Activated naive CD8-positive, alpha-beta T cell treated with anti-CD3 and anti-CD28 coated beads, Interleukin-2, amount 10 ng/mL, durations not matched to agents 7 days and 5 days (primary cell): Measurements from ENCODE around the gene NFIC. TPM values are rescaled to one million over a fixed set of nuclear protein-coding genes. Genes with fewer than 3 reads are reported as not detected.
A peak's percentile ranks its signal among the peaks of the same experiment; 100 is the strongest.

ENCODE experiments used
- ATAC-seq: fragments of 150-1000 bp; cut with Tn5 transposase; one replicate; pipeline ENCODE4 v1.10.0; 2021; ENCODE audit warnings: low read depth, moderate library complexity
- POLR2A ChIA-PET: fragments of 350-600 bp; sonication (Branson Sonifier 250); formaldehyde crosslinking; loops from one replicate; lab custom pipeline; 2021; ENCODE audit warnings: antibody characterized with exemption; lab: Charles Lee
- DNase-seq: peaks from one replicate; pipeline ENCODE4 v3.0.0; 2021
- H3K27ac Mint-ChIP-seq: one replicate; pipeline ENCODE4 v1.8.0; 2022; ENCODE audit warnings: mild to moderate bottlenecking, mixed read lengths
- H3K27me3 Mint-ChIP-seq: one replicate; pipeline ENCODE4 v1.8.0; 2022; ENCODE audit warnings: mild to moderate bottlenecking, moderate library complexity, mixed read lengths
- H3K36me3 Mint-ChIP-seq: one replicate; pipeline ENCODE4 v1.8.0; 2021; ENCODE audit warnings: mild to moderate bottlenecking, mixed read lengths
- H3K4me1 Mint-ChIP-seq: one replicate; pipeline ENCODE4 v1.8.0; 2021; ENCODE audit warnings: mixed read lengths
- H3K4me3 Mint-ChIP-seq: one replicate; pipeline ENCODE4 v1.8.0; 2022; ENCODE audit warnings: mild to moderate bottlenecking, moderate library complexity, mixed read lengths
- H3K9me3 Mint-ChIP-seq: one replicate; pipeline ENCODE4 v1.8.0; 2021; ENCODE audit warnings: mixed read lengths
- total RNA-seq, 2 experiments: library from RNA; stranded (reverse); gene quantifications; one replicate each; pipeline ENCODE4 v1.2.3, GENCODE V29; 2021

NFIC gene
- total RNA-seq, 2 experiments from 2014 or later = 18.0 to 19.3 TPM

DNA sequence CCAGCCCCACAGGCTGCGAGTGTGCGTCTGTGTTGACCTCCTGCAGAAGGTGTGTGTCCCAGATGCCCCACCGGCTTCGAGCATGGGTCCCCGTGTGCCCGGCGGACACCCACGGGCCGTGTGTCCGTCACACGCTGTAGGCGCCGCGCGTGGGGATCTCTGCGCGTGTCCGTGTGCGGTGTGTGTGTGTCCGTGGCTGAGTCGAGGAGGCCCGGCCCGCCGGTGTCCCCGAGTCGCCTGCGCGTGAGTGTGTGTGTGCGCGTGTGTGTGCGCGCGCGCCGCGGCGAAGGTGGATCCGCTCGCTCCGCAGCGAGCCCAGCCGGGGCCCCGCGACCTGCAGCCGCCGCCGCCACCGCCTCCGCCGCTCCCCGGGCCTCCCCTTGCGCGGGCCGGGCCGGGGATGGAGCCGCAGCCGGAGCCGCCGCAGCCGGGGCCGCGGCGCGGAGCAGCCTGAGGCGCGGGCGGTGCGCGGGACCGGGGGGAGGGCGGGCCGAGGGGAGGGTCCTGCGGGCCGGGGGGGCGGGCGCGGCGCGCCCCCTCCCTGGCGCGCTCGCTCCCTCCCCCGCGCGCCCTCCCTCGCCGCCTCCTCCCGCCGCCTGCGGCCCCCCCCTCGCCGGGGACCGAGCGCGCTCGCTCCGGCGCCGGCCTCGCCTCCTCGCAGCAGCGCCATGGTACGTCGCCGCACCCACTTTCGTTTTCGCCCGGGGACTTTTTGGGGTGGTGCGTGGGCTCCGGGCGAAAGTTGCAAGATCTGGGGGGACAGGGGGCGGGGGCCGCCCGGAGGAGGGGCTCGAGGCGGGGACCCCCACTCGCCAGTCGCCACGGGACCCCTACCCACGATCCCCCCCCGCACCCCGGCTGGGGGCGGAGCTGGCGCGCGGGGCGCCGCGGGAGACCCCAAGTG is 7.1 kb upstream of the NFIC start:
- peak overlapping the region; percentile 73 for H3K27ac Mint-ChIP-seq
- DNase-seq = peak; percentile 75
- no peaks in the 10 kb centered on the region for H3K9me3 Mint-ChIP-seq
- peaks cover 23% of the 10 kb centered on the region for H3K4me1 Mint-ChIP-seq
- H3K4me3 Mint-ChIP-seq = peak overlapping the region; percentile 79
- POLR2A ChIA-PET = interaction anchor here (0.6 kb wide), 1 partner anchor 1055 kb away, joined by 5 read pairs; no protein-coding TSS in a partner anchor
- no peaks in the 10 kb centered on the region for H3K36me3 Mint-ChIP-seq
- peaks cover 25% of the 10 kb centered on the region for H3K27me3 Mint-ChIP-seq
- ATAC-seq = peak; percentile 37

- POLR2A ChIA-PET = interaction anchor here (0.6 kb wide), 1 partner anchor 1055 kb away, joined by 5 read pairs; no protein-coding TSS in a partner anchor
- no peaks in the 10 kb centered on the region for H3K36me3 Mint-ChIP-seq
- peak; percentile 73 for DNase-seq
- no peak overlapping the region for H3K27ac Mint-ChIP-seq
- no peaks in the 10 kb centered on the region for H3K9me3 Mint-ChIP-seq
- no peak overlapping the region for H3K4me3 Mint-ChIP-seq
- H3K27me3 Mint-ChIP-seq = peaks cover 26% of the 10 kb centered on the region
- peaks cover 23% of the 10 kb centered on the region for H3K4me1 Mint-ChIP-seq
- ATAC-seq = peak; percentile 51
Observed at GRCh38 chr19:3359919-3360420, 6.4 kb upstream of the NFIC start.

DNA sequence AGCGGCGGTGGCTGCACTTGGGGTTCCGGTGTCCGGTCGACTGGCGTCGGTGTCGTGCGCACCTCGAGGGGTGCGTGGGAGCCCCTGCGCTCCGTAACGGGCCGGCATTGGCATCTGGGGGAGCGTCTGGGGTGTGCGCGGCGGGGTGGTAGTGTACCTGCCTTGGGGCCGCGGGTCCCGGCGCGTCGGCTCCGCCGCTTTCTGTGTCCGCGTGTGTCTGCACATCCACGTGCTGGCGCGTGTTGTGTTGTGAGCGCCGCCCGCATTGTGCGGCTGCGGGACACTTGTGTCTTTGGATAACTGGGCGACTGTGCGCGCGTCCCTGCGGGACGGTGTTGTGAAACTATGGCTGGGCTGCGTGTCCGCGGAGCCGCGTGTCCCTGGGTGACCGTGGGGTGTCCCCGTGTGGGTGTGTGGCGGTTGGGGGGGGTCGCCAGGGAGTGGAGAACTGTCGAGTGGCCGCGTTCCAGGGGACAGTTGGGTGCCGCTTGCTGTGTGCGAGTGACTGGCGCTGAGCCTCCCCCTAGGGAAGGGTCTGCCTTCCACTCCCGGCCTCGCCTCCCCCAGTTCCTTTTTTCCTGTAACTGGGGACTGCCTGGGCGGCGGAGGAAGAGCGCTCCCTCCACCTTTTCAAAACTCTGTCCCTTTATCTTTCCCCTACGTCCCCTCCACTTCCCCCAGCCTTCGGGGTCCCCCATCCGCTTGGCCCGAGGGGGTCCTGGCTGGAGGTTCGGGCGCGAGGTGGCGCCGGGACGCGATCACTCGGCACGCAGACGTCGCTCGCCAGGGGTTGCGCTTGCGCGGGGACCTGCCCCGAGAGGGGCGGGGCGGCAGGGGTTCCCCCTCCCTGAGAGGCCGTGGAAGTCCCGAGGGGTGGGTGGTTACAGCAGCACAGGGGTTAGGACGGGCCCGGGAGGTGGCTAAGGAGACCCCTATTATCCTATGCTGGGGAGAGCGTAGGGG is 5.7 kb upstream of the NFIC start:
- H3K27me3 Mint-ChIP-seq = peaks cover 29% of the 10 kb centered on the region

GRCh38 chr19:3361384-3362216 is 4.8 kb upstream of the NFIC start:
- Mint-ChIP-seq H3K4me1 (peaks cover 28% of the 10 kb centered on the region), H3K27ac (no peak overlapping the region), H3K4me3 (peak overlapping the region; percentile 87), H3K9me3 (no peaks in the 10 kb centered on the region), H3K36me3 (no peaks in the 10 kb centered on the region), H3K27me3 (peaks cover 33% of the 10 kb centered on the region)
- POLR2A ChIA-PET = interaction anchor here (0.7 to 1.2 kb wide), 2 partner anchors 16 to 905 kb away, joined by 3 read pairs; no protein-coding TSS in a partner anchor
- ATAC-seq = no peak
- DNase-seq = no peak

More for the DNA sequence above, 5.7 kb upstream of the NFIC start:
- Mint-ChIP-seq H3K4me1 (peaks cover 27% of the 10 kb centered on the region), H3K4me3 (peak overlapping the region; percentile 87), H3K9me3 (no peaks in the 10 kb centered on the region), H3K27ac (peak overlapping the region; percentile 48), H3K36me3 (no peaks in the 10 kb centered on the region)
- DNase-seq (peak; percentile 72), ATAC-seq (peak; percentile 40)
- POLR2A ChIA-PET = interaction anchor here (1.2 kb wide), 1 partner anchor 15 kb away, joined by 3 read pairs; no protein-coding TSS in a partner anchor

DNA sequence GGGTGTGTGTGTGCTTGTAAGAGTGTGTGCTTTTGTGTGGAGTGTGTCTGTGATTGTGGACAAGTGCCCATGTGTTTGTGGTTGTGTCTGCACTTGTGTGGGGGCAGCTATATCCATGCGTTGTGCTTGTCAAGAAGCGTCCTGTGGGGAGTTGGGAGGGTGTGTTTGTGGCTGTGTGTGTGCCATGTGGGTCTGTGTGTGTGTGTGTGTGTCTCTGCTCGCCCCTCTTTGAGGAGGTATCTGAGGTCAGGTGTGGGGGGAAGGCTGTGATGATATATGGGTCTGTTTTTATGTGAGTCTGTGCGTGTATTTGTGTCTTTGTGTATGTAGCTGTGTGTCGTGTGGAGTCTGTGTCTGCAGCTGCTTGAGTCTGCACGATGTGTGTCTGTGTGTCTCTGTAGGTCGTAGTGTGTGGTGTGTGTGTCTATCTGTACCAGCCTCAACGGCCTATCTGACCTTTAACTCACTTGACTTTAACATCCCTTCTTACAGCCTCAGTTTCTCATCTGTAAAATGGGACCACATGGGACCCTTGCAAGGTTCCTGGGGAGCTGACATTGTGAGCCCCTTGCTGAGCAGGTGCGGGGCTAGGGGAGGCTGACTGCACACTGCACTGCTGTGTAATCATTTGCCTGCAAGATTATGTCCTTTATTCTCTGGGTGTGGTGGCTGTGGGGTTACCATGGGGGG is 4.0 kb upstream of the NFIC start:
- Mint-ChIP-seq H3K36me3 (no peaks in the 10 kb centered on the region), H3K9me3 (no peaks in the 10 kb centered on the region), H3K4me1 (peaks cover 25% of the 10 kb centered on the region), H3K27ac (no peak overlapping the region), H3K4me3 (no peak overlapping the region), H3K27me3 (peaks cover 29% of the 10 kb centered on the region)
- no peak for DNase-seq
- POLR2A ChIA-PET = interaction anchor here (0.5 to 1.2 kb wide), 3 partner anchors 16 to 906 kb away, joined by 3 read pairs; no protein-coding TSS in a partner anchor
- ATAC-seq = no peak

- peaks cover 26% of the 10 kb centered on the region for H3K27me3 Mint-ChIP-seq
- H3K27ac Mint-ChIP-seq = no peak overlapping the region
- H3K36me3 Mint-ChIP-seq = no peaks in the 10 kb centered on the region
- H3K4me3 Mint-ChIP-seq = no peak overlapping the region
- ATAC-seq (no peak), DNase-seq (no peak)
- no peaks in the 10 kb centered on the region for H3K9me3 Mint-ChIP-seq
- H3K4me1 Mint-ChIP-seq = peaks cover 22% of the 10 kb centered on the region
- POLR2A ChIA-PET = interaction anchor here (0.6 to 0.7 kb wide), 2 partner anchors 11 to 16 kb away, joined by 3 to 7 read pairs; no protein-coding TSS in a partner anchor
Observed at GRCh38 chr19:3363841-3364500, 2.4 kb upstream of the NFIC start.

- Mint-ChIP-seq H3K4me1 (peaks cover 25% of the 10 kb centered on the region), H3K27ac (no peak overlapping the region), H3K4me3 (no peak overlapping the region), H3K9me3 (no peaks in the 10 kb centered on the region), H3K27me3 (peaks cover 27% of the 10 kb centered on the region), H3K36me3 (no peaks in the 10 kb centered on the region)
- DNase-seq (no peak), ATAC-seq (no peak)
- POLR2A ChIA-PET = interaction anchor here (0.7 kb wide), 1 partner anchor 11 kb away, joined by 3 read pairs; no protein-coding TSS in a partner anchor
Observed at GRCh38 chr19:3364501-3364858, 1.9 kb upstream of the NFIC start.

- POLR2A ChIA-PET = no interaction called here
- no peaks in the 10 kb centered on the region for H3K9me3 Mint-ChIP-seq
- H3K36me3 Mint-ChIP-seq = no peaks in the 10 kb centered on the region
- peaks cover 26% of the 10 kb centered on the region for H3K4me1 Mint-ChIP-seq
- peak overlapping the region; percentile 27 for H3K27ac Mint-ChIP-seq
- DNase-seq (no peak), ATAC-seq (no peak)
- peaks cover 27% of the 10 kb centered on the region for H3K27me3 Mint-ChIP-seq
- peak overlapping the region; percentile 60 for H3K4me3 Mint-ChIP-seq
Observed at GRCh38 chr19:3365093-3365835, 1.1 kb upstream of the NFIC start.

GRCh38 chr19:3366753-3367627 is 607 bp downstream of the NFIC start:
- no peak for ATAC-seq

More at GRCh38 chr19:3366753-3367627, 607 bp downstream of the NFIC start:
- Mint-ChIP-seq H3K9me3 (no peaks in the 10 kb centered on the region), H3K36me3 (no peaks in the 10 kb centered on the region), H3K4me1 (peaks cover 20% of the 10 kb centered on the region), H3K27ac (no peak overlapping the region), H3K4me3 (peak overlapping the region; percentile 43), H3K27me3 (peaks cover 26% of the 10 kb centered on the region)
- no peak for DNase-seq
- POLR2A ChIA-PET = interaction anchor here (0.5 to 0.6 kb wide), 2 partner anchors 202 to 722 kb away, joined by 3 to 6 read pairs; no protein-coding TSS in a partner anchor
